HG03565 (cell line): Measurements from ENCODE around the gene GUCY1A1.
"Not testable (repeated sequence)": the region's sequence is repeated elsewhere in the genome, so short reads cannot be mapped to it uniquely, and the experiment has no call there.

Experiments used
- ATAC-seq: cut with Tn5 transposase; IDR thresholded peaks from one replicate; pipeline ENCODE4 v1.9.1; 2021; ENCODE audit warnings: mild to moderate bottlenecking, moderate library complexity; ENCODE audit not compliant: unreplicated experiment

Gene GUCY1A1, protein sequence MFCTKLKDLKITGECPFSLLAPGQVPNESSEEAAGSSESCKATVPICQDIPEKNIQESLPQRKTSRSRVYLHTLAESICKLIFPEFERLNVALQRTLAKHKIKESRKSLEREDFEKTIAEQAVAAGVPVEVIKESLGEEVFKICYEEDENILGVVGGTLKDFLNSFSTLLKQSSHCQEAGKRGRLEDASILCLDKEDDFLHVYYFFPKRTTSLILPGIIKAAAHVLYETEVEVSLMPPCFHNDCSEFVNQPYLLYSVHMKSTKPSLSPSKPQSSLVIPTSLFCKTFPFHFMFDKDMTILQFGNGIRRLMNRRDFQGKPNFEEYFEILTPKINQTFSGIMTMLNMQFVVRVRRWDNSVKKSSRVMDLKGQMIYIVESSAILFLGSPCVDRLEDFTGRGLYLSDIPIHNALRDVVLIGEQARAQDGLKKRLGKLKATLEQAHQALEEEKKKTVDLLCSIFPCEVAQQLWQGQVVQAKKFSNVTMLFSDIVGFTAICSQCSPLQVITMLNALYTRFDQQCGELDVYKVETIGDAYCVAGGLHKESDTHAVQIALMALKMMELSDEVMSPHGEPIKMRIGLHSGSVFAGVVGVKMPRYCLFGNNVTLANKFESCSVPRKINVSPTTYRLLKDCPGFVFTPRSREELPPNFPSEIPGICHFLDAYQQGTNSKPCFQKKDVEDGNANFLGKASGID

DNA sequence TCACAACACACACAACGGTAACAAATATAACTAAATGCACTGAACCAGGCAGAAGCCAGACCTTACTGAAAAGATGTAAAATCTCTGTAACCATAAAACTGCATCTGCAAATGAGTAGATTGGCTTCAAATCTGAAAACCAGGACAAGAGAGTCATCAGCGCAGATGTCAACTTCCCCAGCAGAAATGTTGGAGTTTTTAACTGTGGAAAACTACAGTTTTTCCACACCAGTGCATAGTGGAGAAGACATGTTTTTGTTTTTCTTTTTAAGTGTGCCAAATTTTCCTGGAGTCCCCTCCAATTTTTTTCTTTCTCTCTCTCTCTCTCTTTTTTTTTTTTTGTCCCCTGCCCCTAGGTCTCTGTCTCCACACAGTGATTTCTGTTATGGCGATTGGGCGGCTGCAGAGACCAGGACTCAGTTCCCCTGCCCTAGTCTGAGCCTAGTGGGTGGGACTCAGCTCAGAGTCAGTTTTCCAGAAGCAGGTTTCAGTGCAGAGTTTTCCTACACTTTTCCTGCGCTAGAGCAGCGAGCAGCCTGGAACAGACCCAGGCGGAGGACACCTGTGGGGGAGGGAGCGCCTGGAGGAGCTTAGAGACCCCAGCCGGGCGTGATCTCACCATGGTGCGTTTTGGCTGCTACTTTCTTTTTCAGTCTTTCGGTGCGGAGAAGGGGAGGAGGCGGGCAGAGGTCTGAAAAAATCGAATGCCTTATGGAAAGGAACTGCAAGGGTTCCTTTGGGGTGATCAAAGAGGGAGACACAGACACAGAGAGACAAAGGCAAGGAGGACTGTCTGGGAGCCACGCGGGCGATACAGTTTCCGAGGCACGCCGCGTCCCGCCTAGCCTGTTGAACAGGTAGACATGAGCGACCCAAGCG, at the start of gene GUCY1A1:
Gene GUCY1A1 (plus strand): TSS at position 505 of the 878 bp plus-strand sequence. CDS start 30,020 bp downstream, outside the sequence.
- peak; percentile 6 for ATAC-seq

DNA sequence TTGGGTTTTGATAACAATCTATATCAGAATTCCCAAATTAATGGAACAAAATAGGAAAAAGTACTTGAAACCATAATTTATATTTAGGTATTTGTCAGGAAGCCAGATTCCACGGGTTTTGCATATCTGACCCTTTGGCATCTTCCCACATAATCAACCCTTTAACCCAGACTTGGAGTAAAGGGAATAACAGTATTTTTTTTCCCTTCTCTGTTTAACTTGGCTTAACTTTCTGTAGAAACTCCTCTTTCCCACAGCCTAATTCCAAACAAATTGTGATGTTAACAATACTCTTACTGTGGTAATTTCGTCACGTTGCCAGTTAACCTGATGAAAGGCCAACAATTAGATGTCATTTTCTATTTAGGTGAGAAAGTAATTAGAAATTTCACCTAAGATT, 49.4 kb upstream of the GUCY1A1 start:
- ATAC-seq = no peak

DNA sequence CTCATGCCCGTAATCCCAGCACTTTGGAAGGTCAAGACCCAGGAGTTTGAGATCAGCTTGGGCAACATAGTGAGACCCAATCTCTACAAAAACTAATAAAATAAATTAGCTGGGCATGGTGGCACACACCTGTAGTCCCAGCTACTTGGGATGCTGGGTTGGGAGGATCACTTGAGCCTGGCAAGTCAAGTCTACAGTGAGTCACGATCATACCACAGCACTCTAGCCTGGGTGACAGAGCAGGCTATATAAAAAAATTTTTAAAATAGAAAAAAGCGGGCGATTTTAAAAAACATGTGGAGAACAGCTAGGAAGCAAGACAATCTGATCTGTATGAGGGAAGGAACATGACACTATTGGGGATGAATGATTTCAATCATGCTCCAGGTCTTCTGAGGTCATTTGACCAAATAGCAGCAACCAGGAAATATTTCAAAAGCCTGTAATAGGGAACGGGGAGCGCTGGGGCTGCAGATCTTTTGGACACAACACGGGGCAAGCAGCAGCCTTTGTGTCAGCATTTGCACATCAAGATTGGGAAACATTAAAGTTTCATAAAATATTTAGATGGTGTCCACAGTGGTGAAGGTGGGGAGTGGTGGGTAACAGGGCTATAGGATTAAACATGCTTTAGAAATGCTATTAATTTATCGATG, 48.3 kb upstream of the GUCY1A1 start:
- ATAC-seq = no peak

DNA sequence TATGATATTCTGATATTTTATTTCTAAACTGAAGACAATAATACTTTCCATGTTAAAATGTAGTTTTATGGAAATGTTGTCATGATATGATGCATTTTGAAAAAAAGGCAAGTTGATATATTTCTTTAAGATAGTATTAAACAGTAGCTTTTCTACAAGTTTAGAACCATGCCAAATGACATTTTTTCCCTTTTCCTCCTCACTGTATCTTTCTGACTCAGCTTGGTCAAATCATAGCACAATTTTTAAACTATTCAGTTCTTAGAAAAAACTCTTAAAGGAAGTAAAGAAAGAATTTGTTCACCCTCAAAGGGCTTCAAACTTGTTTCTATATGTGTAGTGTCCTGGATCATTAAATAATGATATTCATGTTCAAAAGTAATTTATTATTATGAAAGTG, 46.0 kb upstream of the GUCY1A1 start:
- no peak for ATAC-seq

DNA sequence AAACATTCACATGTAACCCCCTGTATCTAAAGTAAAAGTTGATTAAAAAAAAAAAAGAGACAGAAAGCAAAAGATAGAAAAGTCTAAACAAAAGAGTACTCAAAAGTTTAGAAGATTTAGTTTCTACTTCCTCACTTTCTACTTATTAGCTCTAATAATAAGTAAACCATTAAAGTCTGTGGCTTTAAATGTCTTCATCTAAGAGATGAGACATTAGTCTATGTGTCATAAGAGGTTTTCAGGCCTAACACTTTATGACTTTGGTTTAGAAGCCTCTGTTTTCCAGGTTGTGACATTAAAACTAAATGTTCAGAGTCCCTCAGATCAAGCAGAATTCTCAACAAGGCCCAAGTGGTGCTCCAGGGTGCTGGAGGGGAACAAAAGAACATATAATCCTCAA, 42.2 kb upstream of the GUCY1A1 start:
- ATAC-seq = peak; percentile 80

DNA sequence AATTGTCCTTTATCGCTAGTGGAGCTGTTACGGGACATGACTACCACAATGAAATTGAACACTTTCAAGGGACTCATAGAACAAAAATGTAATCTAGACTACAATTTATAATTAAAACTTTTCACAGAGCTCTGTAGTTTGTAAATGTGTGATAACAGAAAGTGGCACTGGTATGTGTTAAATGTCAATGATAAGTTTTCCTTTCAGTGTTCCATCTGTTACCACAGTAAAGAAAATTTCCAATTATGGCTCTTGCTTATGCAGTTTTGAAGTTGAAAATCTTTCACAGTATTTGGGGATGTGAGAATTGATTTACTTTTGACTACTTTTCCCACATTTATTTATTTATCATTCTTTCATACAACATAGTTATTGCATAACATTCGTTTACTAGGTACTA, 40.1 kb upstream of the GUCY1A1 start:
- ATAC-seq = no peak

DNA sequence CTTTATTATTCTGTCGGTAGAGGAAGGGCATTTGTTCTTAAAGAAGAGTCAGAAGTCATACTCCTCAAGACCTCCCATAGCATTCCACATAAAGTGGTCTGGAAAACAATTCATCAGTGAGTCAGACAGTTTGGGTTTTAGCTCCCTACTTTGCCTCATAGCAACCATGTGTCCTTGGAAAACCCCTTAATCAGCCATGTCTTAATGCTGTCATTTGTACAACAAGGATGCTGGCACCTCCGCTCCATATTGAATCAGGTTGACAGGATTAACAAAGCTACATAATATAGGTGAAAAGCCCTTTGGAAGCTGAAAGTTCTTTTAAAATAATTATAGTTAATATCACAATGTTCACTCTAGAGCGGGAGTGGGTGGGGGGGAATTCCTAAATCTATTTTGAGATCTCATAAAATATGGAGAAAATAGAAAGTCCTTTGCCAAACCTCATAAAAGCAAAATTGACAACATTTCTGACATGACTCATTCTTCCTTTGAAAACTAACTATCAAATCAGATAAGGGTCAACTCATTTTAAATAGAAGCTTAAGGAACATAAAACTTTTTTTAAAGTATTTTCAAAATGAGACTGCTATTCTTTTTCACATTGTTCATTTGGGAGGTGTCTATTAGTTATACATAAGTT, 37.3 kb upstream of the GUCY1A1 start:
- ATAC-seq = no peak

DNA sequence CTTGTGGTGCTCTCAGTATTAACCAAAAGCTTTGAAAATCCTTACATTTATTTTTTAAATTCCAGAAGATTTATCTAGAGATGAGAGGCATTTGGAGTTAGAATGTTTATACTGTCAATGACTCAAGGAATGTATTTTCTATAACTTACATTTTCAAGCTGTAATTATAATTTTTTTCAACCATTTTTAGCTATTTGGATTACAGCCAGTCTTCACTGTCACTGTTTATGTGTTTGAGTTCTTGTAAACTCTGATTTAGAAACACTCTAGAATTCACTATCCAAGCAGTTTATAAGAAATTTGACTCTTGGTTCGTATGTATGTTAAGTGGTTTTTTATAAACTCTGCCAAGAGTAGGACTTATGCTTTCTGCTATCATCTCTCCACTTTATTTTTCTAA, 36.7 kb upstream of the GUCY1A1 start:
- no peak for ATAC-seq

DNA sequence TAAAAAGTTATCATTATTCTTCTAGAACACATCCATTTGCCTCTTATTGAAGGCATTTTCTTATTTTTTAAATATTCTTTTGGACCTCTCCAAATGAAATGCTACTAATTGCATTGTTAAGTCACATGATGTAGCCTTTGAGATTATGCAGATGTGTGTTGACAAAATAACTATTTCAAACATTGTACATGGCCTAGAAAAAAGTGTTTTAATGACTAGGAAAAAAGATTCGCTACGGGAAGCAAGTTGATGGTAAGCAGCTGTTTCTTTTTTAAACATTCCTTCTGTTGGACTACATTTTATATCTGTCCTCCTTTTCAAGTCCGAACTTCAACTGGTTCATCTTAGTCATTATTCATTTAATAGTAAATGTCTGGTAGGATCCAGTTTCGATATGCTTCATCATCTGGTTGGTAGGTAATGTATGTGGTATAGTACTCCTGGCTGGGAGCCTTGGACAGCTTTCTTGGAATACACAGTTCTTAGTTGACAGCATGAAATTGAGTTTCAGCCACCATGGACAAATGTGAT, 34.3 kb upstream of the GUCY1A1 start:
- no peak for ATAC-seq

DNA sequence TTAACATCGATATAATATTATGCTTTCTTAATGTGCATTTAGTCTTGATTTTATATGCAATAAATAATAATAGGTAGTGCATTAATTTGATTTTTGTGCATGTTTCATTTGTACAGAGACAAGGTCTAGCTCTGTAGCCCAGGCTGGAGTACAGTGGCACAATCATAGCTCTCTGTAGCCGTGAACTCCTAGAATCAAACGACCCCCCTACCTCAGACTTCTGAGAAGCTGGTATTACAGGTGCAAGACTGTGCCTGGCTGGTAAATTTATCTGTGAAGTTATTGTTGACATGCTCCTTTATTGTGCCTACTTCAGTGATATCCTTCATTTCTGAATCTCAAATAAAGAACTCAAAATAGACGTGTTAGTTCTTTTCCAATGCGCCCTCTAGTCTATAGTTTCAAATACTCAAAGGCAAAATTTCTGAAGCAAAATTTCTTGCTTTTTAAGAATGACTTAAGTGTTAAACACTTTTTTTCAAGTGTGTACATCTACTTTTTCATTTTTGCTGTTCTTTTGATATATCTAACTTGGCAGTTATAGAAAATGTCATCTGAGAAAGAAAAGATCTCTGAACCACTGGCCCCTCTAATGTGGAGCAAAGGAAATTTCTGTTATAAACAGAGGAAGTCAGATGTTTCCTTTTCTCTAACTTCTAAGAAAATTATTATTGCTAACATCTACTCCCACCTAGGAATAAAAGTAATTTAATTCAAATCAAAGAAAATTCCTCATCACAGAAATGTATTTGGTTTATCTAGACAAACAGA, 28.3 kb upstream of the GUCY1A1 start:
- ATAC-seq = no peak

DNA sequence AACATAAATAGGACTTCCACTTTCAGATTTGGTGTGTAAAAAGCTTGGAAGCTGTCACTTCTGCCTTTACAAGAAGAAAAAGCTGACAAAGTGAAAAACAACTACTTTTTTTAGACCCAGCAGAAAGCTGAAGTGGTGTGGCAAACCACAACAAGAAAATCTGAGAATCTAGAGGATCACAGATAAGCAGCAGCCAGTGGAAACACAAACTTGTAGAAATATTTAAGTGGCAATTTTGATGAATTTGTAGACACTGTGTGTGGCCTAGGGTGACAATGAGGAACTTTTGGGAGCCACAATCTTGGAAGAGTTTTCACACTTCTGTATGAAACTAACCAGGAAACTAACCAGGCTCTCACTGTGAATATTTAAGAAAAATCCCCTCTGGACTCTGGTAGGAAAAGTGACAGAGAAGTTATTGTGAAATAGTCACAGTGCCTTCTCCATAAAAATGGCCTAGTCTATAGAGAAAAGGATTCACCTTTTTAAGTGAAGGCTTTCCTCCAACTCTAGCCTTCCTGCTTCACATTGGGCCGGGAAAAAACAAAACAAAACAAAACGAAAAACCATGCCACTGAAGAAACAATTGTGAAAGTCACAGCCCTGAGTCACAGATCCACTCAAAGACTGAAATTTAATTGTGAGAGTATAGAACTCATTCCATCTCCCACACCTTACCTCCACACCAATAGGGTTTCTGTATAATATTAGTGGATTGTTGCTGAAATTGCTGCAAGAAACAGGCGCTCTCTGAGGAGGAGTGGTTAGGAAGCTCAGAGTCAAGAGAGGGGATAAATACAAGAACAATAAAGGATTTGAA, 26.7 kb upstream of the GUCY1A1 start:
- ATAC-seq = peak; percentile 84

DNA sequence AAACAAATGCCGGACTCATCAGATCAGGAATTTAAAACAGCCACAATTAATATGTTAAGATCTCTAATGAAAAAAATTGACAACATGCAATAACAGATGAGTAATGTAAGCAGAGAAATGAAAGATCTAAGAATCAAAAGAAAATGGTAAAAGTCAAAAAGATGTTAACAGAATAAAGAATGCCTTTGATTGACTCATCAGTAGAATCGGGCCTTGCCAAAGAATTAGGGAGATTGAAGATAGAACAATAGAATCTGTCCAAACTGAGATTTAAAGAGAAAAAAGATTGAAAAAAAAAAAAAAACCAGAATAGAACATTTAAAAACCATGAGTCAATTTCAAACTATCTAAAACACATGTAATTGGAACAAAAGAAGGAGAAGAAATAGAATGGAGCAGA, 25.9 kb upstream of the GUCY1A1 start:
- ATAC-seq = no peak

DNA sequence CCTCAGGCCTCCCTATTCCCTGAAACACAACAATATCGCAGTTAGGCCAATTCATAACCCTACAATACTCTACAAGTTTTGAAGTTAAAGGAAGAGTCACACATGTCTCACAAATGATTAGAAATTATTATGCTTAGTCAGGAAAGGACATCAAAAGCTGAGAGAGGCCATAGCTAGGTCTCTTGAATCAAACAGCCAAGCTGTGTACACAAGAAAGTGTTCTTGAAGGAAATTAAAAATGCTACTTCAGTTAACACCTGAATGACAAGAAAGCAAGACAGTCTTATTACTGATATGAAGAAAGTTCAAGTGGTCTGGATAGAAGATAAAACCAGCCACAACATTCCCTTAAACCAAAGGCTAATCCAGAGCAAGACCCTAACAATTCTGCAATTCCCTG, 23.6 kb upstream of the GUCY1A1 start:
- ATAC-seq = no peak

DNA sequence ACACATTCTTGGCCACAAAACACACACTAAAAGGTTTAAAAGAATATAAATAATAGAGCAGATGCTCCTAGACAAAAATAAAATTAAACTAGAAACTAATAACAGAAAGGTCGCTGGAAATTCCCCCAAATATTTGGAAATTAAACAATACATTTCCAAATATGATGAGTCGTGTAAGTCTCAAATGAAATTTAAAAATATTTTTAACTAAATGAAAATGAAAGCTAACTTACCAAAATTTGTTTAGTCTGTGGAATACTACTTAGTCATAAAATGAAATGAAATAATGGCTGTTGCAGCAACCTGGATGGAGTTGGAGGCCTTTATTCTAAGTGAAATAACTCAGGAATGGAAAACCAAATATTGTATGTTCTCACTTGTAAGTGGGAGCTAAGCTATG, 20.6 kb upstream of the GUCY1A1 start:
- no peak for ATAC-seq

DNA sequence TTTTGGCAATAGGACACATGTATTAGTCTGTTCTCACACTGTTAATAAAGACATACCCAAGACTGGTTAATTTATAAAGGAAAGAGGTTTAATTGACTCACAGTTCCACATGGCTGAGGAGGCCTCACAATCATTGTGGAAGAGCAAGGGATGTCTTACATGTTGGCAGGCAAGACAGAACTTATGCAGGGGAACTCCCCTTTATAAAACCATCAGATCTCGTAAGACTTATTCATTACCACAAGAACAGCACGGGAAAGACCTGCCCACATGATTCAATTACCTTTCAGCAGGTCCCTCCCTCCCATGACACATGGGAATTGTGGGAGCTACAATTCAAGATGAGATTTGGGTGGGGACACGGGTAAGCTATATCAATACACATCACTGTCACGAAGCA, 15.9 kb upstream of the GUCY1A1 start:
- not testable (repeated sequence) for ATAC-seq

DNA sequence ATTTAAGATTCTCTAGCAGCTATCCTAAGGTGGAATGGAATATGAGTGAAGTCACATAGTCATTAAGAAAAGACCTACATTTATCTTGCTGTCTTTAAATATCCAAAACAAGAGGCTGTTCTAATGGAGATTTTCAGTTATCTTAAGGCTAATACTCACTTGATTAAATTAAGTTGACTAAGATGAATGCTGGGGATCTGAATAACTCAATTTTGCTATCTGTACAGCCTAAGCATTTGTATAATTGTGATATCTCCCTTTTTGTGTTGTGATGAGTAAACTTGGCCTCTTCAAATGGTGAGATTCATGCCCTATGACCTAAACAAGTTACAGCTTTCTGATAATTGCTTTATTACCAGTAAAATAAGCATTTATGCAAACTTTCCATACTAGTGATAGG, 13.6 kb upstream of the GUCY1A1 start:
- no peak for ATAC-seq

DNA sequence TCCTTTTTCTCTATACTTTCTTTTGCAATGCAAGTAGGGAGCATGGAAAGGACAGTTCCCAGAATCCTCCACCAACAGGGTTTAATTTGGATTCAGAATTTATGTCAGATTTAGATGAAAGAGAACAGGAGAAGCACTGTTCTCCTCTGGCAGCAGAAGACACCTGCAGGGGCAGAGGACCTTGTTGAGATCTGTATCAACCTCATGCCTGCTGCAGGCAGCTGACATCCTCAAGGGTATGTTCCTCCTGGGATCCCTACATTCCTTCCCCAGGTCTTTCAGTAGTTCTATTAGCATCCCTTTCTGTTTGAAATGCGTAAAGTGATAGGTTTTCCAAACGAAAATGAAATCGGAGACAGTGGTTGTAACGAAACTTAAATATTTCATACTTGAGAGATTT, 10.6 kb upstream of the GUCY1A1 start:
- ATAC-seq = no peak

DNA sequence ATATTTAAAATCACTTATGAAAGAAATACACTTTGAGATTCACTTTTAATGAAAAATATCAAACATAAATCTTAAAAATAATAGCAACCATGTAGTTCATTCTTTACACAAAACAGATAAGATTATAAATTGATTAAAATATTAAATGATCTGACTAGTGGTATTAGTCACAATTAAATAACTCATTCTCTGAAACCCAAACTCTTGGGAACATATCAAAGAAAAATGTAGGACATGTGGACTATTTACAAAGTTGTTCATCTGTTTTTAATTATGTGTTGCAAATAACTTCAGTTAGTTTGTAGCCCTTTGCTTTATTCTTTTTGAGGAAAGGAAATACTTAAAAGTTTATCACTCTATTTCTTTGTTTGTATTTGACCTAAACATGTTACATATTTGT, 9.5 kb upstream of the GUCY1A1 start:
- no peak for ATAC-seq
